H9 (cell line): Measurements from ENCODE around the gene HDAC3. TPM values are rescaled to one million over a fixed set of nuclear protein-coding genes. Genes with fewer than 3 reads are reported as not detected.

ENCODE experiments used
- DNase-seq: peaks from one replicate; pipeline ENCODE4 v3.0.0-alpha.2; 2017
- H2AFZ ChIP-seq: one replicate; pipeline ENCODE4 v1.6.1; 2013; ENCODE audit warnings: mild to moderate bottlenecking, low read length, control low read depth, moderate library complexity
- H2AK5ac ChIP-seq: 2 replicates; pipeline ENCODE4 v1.6.1; 2013; ENCODE audit warnings: low read length, control low read depth, mixed read lengths; ENCODE audit not compliant: insufficient read length
- H2BK120ac ChIP-seq: one replicate; pipeline ENCODE4 v1.6.1; 2013; ENCODE audit warnings: low read depth, mild to moderate bottlenecking, low read length, control low read depth, inconsistent platforms; ENCODE audit not compliant: poor library complexity, severe bottlenecking
- H2BK12ac ChIP-seq: 2 replicates; pipeline ENCODE4 v1.6.1; 2013; ENCODE audit warnings: low read length, control low read depth, mixed read lengths, low read depth; ENCODE audit not compliant: insufficient read length
- H2BK15ac ChIP-seq: 2 replicates; pipeline ENCODE4 v1.6.1; 2013; ENCODE audit warnings: low read depth, low read length, control low read depth
- H2BK20ac ChIP-seq: one replicate; pipeline ENCODE4 v1.6.1; 2013; ENCODE audit warnings: low read depth, mild to moderate bottlenecking, low read length, control low read depth, inconsistent platforms; ENCODE audit not compliant: poor library complexity, severe bottlenecking
- H2BK5ac ChIP-seq: 2 replicates; pipeline ENCODE4 v1.6.1; 2013; ENCODE audit warnings: low read length, control low read depth, mixed read lengths; ENCODE audit not compliant: insufficient read length
- H3K14ac ChIP-seq: 2 replicates; pipeline ENCODE4 v1.6.1; 2013; ENCODE audit warnings: low read length, control low read depth; ENCODE audit not compliant: insufficient read depth
- H3K18ac ChIP-seq: 2 replicates; pipeline ENCODE4 v1.6.1; 2013; ENCODE audit warnings: low read depth, mild to moderate bottlenecking, mixed read lengths, low read length, control low read depth; ENCODE audit not compliant: insufficient read length
- H3K23ac ChIP-seq: 2 replicates; pipeline ENCODE4 v1.6.1; 2013; ENCODE audit warnings: low read length, control low read depth, mixed read lengths, low read depth; ENCODE audit not compliant: insufficient read length
- H3K23me2 ChIP-seq: 2 replicates; pipeline ENCODE4 v1.6.1; 2013; ENCODE audit warnings: low read depth, mild to moderate bottlenecking, mixed read lengths, low read length, control low read depth; ENCODE audit not compliant: insufficient read length, poor library complexity, severe bottlenecking
- H3K27ac ChIP-seq: 2 replicates; pipeline ENCODE4 v1.5.1; 2013; ENCODE audit warnings: low read length, control low read depth, mixed read lengths, low read depth; ENCODE audit not compliant: insufficient read length
- H3K27me3 ChIP-seq: 2 replicates; pipeline ENCODE4 v1.6.1; 2013; ENCODE audit warnings: low read length, control low read depth, inconsistent platforms; ENCODE audit not compliant: insufficient read depth
- H3K4ac ChIP-seq: 2 replicates; pipeline ENCODE4 v1.6.1; 2013; ENCODE audit warnings: low read depth, mild to moderate bottlenecking, control low read depth, inconsistent platforms, low read length, moderate library complexity
- H3K4me1 ChIP-seq: 2 replicates; pipeline ENCODE4 v1.6.1; 2013; ENCODE audit warnings: low read length, control low read depth, inconsistent platforms; ENCODE audit not compliant: insufficient read depth
- H3K4me2 ChIP-seq: 2 replicates; pipeline ENCODE4 v1.6.1; 2013; ENCODE audit warnings: low read length, control low read depth, mixed read lengths; ENCODE audit not compliant: insufficient read length, insufficient read depth
- H3K56ac ChIP-seq: 2 replicates; pipeline ENCODE4 v1.6.1; 2013; ENCODE audit warnings: low read depth, mild to moderate bottlenecking, mixed read lengths, low read length, control low read depth; ENCODE audit not compliant: insufficient read length
- H3K79me1 ChIP-seq: 2 replicates; pipeline ENCODE4 v1.6.1; 2013; ENCODE audit warnings: low read depth, mild to moderate bottlenecking, moderate library complexity, low read length, control low read depth, inconsistent platforms; ENCODE audit not compliant: insufficient read depth, poor library complexity, severe bottlenecking
- H3K79me2 ChIP-seq: 2 replicates; pipeline ENCODE4 v1.6.1; 2013; ENCODE audit warnings: low read length, control low read depth, inconsistent platforms; ENCODE audit not compliant: insufficient read depth
- H3K9ac ChIP-seq: 2 replicates; pipeline ENCODE4 v1.6.1; 2013; ENCODE audit warnings: low read length, control low read depth, mixed read lengths; ENCODE audit not compliant: insufficient read length; ENCODE audit errors: extremely low read depth
- H3K9me3 ChIP-seq: one replicate; pipeline ENCODE4 v1.6.1; 2013; ENCODE audit warnings: low read depth, low read length, inconsistent platforms; ENCODE audit not compliant: control insufficient read depth
- H3T11ph ChIP-seq: one replicate; pipeline ENCODE4 v1.6.1; 2013; ENCODE audit warnings: mild to moderate bottlenecking, low read length, control low read depth, inconsistent platforms
- H4K20me1 ChIP-seq: one replicate; pipeline ENCODE4 v1.6.1; 2013; ENCODE audit not compliant: control insufficient read depth, insufficient read length, insufficient read depth
- H4K5ac ChIP-seq: 2 replicates; pipeline ENCODE4 v1.6.1; 2013; ENCODE audit warnings: low read depth, mild to moderate bottlenecking, mixed read lengths, low read length, control low read depth; ENCODE audit not compliant: insufficient read length
- H4K8ac ChIP-seq: replicated peaks from 2 replicates; pipeline ENCODE4 v1.6.1; 2013; ENCODE audit warnings: low read length, control low read depth, mixed read lengths, low read depth; ENCODE audit not compliant: insufficient read length
- H4K91ac ChIP-seq: 2 replicates; pipeline ENCODE4 v1.6.1; 2013; ENCODE audit warnings: low read depth, mild to moderate bottlenecking, moderate library complexity, mixed read lengths, low read length, control low read depth; ENCODE audit not compliant: insufficient read length
- H3K27ac Mint-ChIP-seq, 3 experiments: 2 replicates in 2 of 3; 3 replicates in 1 of 3; pipeline ENCODE4 v1.8.0; 2020 to 2021; ENCODE audit warnings: mixed read lengths in 3 of 3, mild to moderate bottlenecking in 1 of 3, moderate library complexity in 1 of 3
- H3K27me3 Mint-ChIP-seq: 2 replicates; pipeline ENCODE4 v1.8.0; 2021; ENCODE audit warnings: low read depth, mild to moderate bottlenecking, moderate library complexity, mixed read lengths
- H3K36me3 Mint-ChIP-seq, 3 experiments: 2 replicates in 2 of 3; 3 replicates in 1 of 3; pipeline ENCODE4 v1.8.0; 2020 to 2021; ENCODE audit warnings: low read depth in 3 of 3, mixed read lengths in 3 of 3; ENCODE audit not compliant: insufficient read depth in 1 of 3
- H3K4me1 Mint-ChIP-seq, 2 experiments: 2 replicates each; pipeline ENCODE4 v1.8.0; 2020; ENCODE audit warnings: mixed read lengths in 2 of 2
- H3K4me3 Mint-ChIP-seq, 2 experiments: 2 replicates in 1 of 2; 3 replicates in 1 of 2; pipeline ENCODE4 v1.8.0; 2020 to 2021; ENCODE audit warnings: mild to moderate bottlenecking in 2 of 2, mixed read lengths in 2 of 2, moderate library complexity in 1 of 2
- H3K9me3 Mint-ChIP-seq, 2 experiments: 2 replicates in 1 of 2; 3 replicates in 1 of 2; pipeline ENCODE4 v1.8.0; 2020; ENCODE audit warnings: mild to moderate bottlenecking in 2 of 2, mixed read lengths in 2 of 2, moderate library complexity in 1 of 2
- WGBS: extraction: QIAGEN DNeasy Blood & Tissue Kit; methylation state at CpG from one replicate; pipeline ENCODE4 v1.1.7; 2013; ENCODE audit warnings: missing lambda C conversion rate, low lambda C conversion rate, mixed read lengths; ENCODE audit not compliant: insufficient read length; ENCODE audit errors: extremely low coverage; 5-methylcytosine and 5-hydroxymethylcytosine counted together
- total RNA-seq: library from RNA; stranded (reverse); gene quantifications from 2 replicates; pipeline ENCODE4 v1.2.1, GENCODE V29; 2021
- TF ChIP-seq, protein P1 (sequence below): fragments of 200-600 bp; sonication (generic); conservative IDR thresholded peaks from 3 replicates; pipeline ENCODE4 v1.8.0; 2021; ENCODE audit warnings: antibody characterized with exemption, mild to moderate bottlenecking

Gene HDAC3
- total RNA-seq, 1 experiment from 2014 or later = 98.3 TPM

DNA sequence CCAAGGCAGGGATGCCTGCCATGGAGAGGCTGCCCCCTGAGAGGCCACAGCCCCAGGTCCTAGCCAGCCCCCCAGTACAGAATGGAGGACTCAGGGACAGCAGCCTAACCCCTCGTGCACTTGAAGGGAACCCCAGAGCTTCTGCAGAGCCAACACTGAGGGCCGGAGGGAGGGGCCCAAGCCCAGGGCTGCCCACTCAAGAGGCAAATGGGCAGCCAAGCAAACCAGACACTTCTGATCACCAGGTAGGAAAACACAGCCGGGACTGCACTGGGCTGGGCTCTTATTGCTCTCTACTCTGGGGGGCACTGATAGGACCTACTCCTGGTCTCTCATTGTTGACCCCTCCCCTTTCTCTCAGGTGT lies 3.4 kb upstream of the HDAC3 start:
- H2AFZ ChIP-seq = no peak overlapping the region
- H4K91ac ChIP-seq = no peak overlapping the region
- no peak overlapping the region for H3K23ac ChIP-seq
- H3K14ac ChIP-seq = no peak overlapping the region
- no peak overlapping the region for H2BK120ac ChIP-seq
- no peak overlapping the region for H4K5ac ChIP-seq
- no peak overlapping the region for H4K8ac ChIP-seq
- H2BK5ac ChIP-seq = no peak overlapping the region
- peaks cover 10% of the 10 kb centered on the region; the same call in 1 of the 2 replicates for H3K79me2 ChIP-seq
- Mint-ChIP-seq H3K9me3 (no peaks in the 10 kb centered on the region; a peak in 1 of 5 replicates), H3K27ac (no peak overlapping the region), H3K4me1 (peaks cover 20 to 26% of the 10 kb centered on the region in 2 experiments), H3K27me3 (peaks cover 2% of the 10 kb centered on the region), H3K36me3 (peaks cover 17 to 27% (median 24%) of the 10 kb centered on the region in 3 experiments; a peak in 6 of 7 replicates), H3K4me3 (no peak overlapping the region)
- H2BK20ac ChIP-seq = no peak overlapping the region
- H3K27ac ChIP-seq = no peak overlapping the region
- TF ChIP-seq, protein P1, sequence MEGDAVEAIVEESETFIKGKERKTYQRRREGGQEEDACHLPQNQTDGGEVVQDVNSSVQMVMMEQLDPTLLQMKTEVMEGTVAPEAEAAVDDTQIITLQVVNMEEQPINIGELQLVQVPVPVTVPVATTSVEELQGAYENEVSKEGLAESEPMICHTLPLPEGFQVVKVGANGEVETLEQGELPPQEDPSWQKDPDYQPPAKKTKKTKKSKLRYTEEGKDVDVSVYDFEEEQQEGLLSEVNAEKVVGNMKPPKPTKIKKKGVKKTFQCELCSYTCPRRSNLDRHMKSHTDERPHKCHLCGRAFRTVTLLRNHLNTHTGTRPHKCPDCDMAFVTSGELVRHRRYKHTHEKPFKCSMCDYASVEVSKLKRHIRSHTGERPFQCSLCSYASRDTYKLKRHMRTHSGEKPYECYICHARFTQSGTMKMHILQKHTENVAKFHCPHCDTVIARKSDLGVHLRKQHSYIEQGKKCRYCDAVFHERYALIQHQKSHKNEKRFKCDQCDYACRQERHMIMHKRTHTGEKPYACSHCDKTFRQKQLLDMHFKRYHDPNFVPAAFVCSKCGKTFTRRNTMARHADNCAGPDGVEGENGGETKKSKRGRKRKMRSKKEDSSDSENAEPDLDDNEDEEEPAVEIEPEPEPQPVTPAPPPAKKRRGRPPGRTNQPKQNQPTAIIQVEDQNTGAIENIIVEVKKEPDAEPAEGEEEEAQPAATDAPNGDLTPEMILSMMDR = no peak
- H2BK15ac ChIP-seq = no peak overlapping the region
- no peak overlapping the region for H2AK5ac ChIP-seq
- DNase-seq = no peak
- H3K9ac ChIP-seq = no peak overlapping the region
- H3K4ac ChIP-seq = no peak overlapping the region
- no peak overlapping the region for H3K4me2 ChIP-seq
- no peaks in the 10 kb centered on the region for H3K27me3 ChIP-seq
- no peaks in the 10 kb centered on the region for H4K20me1 ChIP-seq
- H3K23me2 ChIP-seq = peaks cover 14% of the 10 kb centered on the region
- no peak overlapping the region for H3K56ac ChIP-seq
- no peaks in the 10 kb centered on the region for H3K9me3 ChIP-seq
- peaks cover 3% of the 10 kb centered on the region for H3K79me1 ChIP-seq
- H3K18ac ChIP-seq = no peak overlapping the region
- no peak overlapping the region for H2BK12ac ChIP-seq
- peaks cover 4% of the 10 kb centered on the region; the same call in 1 of the 2 replicates for H3K4me1 ChIP-seq
- no CpG with 5 or more reads among the region's 3 CpGs for WGBS
- H3T11ph ChIP-seq = no peak overlapping the region
